Astrocyte (in vitro differentiated cells and primary cell): Measurements from ENCODE around the gene ZDHHC20.

Experiments used
- EZH2 ChIP-seq: IDR thresholded peaks from 2 replicates; pipeline ENCODE4 v1.6.1; 2012; ENCODE audit warnings: mild to moderate bottlenecking, low read length, inconsistent platforms; ENCODE audit not compliant: insufficient read depth
- TF ChIP-seq, protein P1 (sequence below): IDR thresholded peaks from 2 replicates; pipeline ENCODE4 v1.5.1; 2011; ENCODE audit warnings: low read depth, mild to moderate bottlenecking, inconsistent platforms, low read length, moderate library complexity; ENCODE audit not compliant: insufficient read depth

DNA sequence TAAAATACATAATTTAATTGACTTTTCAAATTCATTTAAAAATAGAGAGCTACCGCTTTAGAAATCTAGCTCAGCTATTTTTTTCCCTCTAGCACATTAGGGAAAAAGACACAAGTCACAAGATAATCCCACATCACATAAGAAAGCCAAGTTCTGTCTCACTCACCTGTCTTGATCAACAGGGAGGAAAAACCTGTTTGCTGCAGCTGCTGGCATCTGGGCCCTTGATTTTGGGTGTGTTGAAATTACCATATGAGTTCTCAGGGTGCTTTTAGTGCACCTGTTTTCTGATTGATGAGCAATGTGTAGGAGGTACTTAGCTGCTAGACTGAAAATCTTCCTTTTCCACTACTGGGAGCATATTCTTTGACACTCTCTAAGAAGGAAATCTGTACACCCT, 53.8 kb downstream of the ZDHHC20 start:
- TF ChIP-seq EZH2: no peak
- TF ChIP-seq, protein P1, sequence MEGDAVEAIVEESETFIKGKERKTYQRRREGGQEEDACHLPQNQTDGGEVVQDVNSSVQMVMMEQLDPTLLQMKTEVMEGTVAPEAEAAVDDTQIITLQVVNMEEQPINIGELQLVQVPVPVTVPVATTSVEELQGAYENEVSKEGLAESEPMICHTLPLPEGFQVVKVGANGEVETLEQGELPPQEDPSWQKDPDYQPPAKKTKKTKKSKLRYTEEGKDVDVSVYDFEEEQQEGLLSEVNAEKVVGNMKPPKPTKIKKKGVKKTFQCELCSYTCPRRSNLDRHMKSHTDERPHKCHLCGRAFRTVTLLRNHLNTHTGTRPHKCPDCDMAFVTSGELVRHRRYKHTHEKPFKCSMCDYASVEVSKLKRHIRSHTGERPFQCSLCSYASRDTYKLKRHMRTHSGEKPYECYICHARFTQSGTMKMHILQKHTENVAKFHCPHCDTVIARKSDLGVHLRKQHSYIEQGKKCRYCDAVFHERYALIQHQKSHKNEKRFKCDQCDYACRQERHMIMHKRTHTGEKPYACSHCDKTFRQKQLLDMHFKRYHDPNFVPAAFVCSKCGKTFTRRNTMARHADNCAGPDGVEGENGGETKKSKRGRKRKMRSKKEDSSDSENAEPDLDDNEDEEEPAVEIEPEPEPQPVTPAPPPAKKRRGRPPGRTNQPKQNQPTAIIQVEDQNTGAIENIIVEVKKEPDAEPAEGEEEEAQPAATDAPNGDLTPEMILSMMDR: no peak
